Duodenal mucosa (tissue), 2 donors: Measurements from ENCODE around the gene FOCAD.

ENCODE experiments used
- H3K27ac ChIP-seq: one replicate; pipeline ENCODE4 v1.7.0; 2013; ENCODE audit warnings: low read depth, low read length
- H3K27me3 ChIP-seq, 2 donors: one replicate each; pipeline ENCODE4 v1.7.0; 2013; ENCODE audit warnings: low read length in 2 of 2, control low read depth in 1 of 2; ENCODE audit not compliant: insufficient read depth in 2 of 2, control insufficient read depth in 1 of 2
- H3K36me3 ChIP-seq, 2 donors: one replicate each; pipeline ENCODE4 v1.7.0; 2013; ENCODE audit warnings: low read length in 2 of 2, control low read depth in 1 of 2; ENCODE audit not compliant: insufficient read depth in 2 of 2, control insufficient read depth in 1 of 2
- H3K4me1 ChIP-seq, 2 donors: one replicate each; pipeline ENCODE4 v1.7.0; 2013; ENCODE audit warnings: low read length in 2 of 2, control low read depth in 1 of 2; ENCODE audit not compliant: insufficient read depth in 2 of 2, control insufficient read depth in 1 of 2
- H3K4me3 ChIP-seq, 2 donors: one replicate each; pipeline ENCODE4 v1.7.0; 2013; ENCODE audit warnings: low read length in 2 of 2, low read depth in 1 of 2
- H3K9ac ChIP-seq, 2 donors: one replicate each; pipeline ENCODE4 v1.7.0; 2013; ENCODE audit warnings: low read length in 2 of 2, low read depth in 1 of 2
- H3K9me3 ChIP-seq, 2 donors: one replicate each; pipeline ENCODE4 v1.7.0; 2013; ENCODE audit warnings: low read length in 2 of 2, control low read depth in 1 of 2; ENCODE audit not compliant: control insufficient read depth in 1 of 2

Gene FOCAD

GRCh38 chr9:20906326-20906725 lies 222.3 kb downstream of the FOCAD start:
- H3K4me1 ChIP-seq: no peaks in the 10 kb centered on the region
- no peaks in the 10 kb centered on the region for H3K9me3 ChIP-seq
- H3K27ac ChIP-seq: no peak overlapping the region
- H3K27me3 ChIP-seq: no peaks in the 10 kb centered on the region
- no peak overlapping the region for H3K4me3 ChIP-seq
- H3K9ac ChIP-seq: no peak overlapping the region
- no peaks in the 10 kb centered on the region for H3K36me3 ChIP-seq

- no peak overlapping the region for H3K27ac ChIP-seq
- H3K4me1 ChIP-seq: no peaks in the 10 kb centered on the region
- no peaks in the 10 kb centered on the region for H3K27me3 ChIP-seq
- no peak overlapping the region for H3K9ac ChIP-seq
- no peaks in the 10 kb centered on the region for H3K9me3 ChIP-seq
- H3K4me3 ChIP-seq: no peak overlapping the region
- no peaks in the 10 kb centered on the region for H3K36me3 ChIP-seq
These were observed 224.4 kb downstream of the FOCAD start for GRCh38 chr9:20908461-20908860.

DNA sequence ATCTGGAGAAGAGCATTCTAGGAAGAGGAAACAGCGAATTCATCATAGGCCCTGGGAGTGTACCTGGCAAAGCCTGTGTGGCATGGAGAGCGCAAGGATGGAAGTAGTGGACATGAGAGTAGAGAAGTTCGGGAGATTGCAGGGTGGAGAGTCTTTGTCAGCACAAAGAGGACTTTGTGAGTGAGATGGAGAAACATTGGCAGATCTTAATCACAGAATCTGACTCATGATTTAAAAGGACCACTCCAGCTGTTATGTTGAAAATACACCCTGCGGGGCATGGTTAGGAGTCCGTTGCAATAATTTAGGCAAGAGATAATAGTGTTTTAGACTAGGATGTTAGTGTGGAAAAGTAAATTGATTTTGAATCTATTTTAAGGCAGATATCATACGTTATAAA lies 230.5 kb downstream of the FOCAD start:
- Histone ChIP-seq H3K36me3 (peaks cover 0 to 5% of the 10 kb centered on the region in 2 donors), H3K27me3 (no peaks in the 10 kb centered on the region), H3K27ac (no peak overlapping the region), H3K9ac (no peak overlapping the region), H3K9me3 (no peaks in the 10 kb centered on the region), H3K4me3 (no peak overlapping the region), H3K4me1 (no peaks in the 10 kb centered on the region)

GRCh38 chr9:20921362-20921761 lies 237.3 kb downstream of the FOCAD start:
- no peaks in the 10 kb centered on the region for H3K27me3 ChIP-seq
- H3K27ac ChIP-seq: no peak overlapping the region
- H3K4me1 ChIP-seq: no peaks in the 10 kb centered on the region
- H3K9ac ChIP-seq: no peak overlapping the region
- no peak overlapping the region for H3K4me3 ChIP-seq
- H3K9me3 ChIP-seq: no peaks in the 10 kb centered on the region
- H3K36me3 ChIP-seq: peaks cover 0 to 5% of the 10 kb centered on the region in 2 donors

- no peak overlapping the region for H3K9ac ChIP-seq
- H3K4me1 ChIP-seq: no peaks in the 10 kb centered on the region
- no peak overlapping the region for H3K4me3 ChIP-seq
- no peak overlapping the region for H3K27ac ChIP-seq
- H3K27me3 ChIP-seq: no peaks in the 10 kb centered on the region
- no peaks in the 10 kb centered on the region for H3K9me3 ChIP-seq
- H3K36me3 ChIP-seq: no peaks in the 10 kb centered on the region
These were observed 241.4 kb downstream of the FOCAD start for GRCh38 chr9:20925256-20926045.

DNA sequence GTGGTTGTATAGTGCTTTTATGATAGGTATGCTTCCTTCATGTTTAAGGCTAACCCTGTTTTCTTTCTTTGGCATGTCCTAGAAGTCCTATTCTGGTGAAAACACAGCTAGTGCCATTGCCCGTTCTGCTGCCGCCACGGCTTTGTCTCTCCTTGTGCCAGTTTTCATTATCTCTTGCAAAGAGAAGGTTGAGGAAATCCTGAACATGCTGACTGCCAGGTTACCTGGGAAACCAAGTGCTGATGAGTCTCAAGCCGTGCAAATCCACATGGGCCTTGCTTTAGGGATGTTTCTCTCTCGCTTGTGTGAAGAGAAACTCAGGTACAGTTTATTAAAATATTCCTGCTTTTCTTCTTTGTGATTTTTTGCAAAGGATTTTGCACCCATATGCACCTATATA lies 245.2 kb downstream of the FOCAD start:
- Histone ChIP-seq H3K36me3 (peaks cover 0 to 4% of the 10 kb centered on the region in 2 donors), H3K4me1 (no peaks in the 10 kb centered on the region), H3K9me3 (no peaks in the 10 kb centered on the region), H3K27ac (no peak overlapping the region), H3K4me3 (no peak overlapping the region), H3K9ac (no peak overlapping the region), H3K27me3 (no peaks in the 10 kb centered on the region)

DNA sequence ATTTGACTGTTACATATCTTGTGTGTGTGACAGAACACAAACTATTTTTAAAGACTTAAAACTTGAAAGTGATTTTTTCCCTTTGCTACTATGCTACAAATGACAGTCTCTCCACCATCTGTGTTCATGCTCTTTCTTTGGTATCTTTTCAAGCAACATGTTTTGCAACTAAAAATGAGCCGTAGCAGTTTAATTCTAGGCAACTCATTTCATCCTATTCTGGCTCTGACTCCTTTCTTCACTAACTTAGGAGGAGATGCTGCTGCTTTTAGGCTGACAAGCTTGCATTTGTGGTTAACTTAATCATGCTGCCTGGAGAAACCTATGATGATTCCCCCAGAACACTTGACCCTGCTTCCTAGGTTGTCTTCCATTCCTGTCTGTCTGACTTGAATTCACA lies 246.8 kb downstream of the FOCAD start:
- H3K27ac ChIP-seq: no peak overlapping the region
- peaks cover 0 to 4% of the 10 kb centered on the region in 2 donors for H3K36me3 ChIP-seq
- H3K9me3 ChIP-seq: no peaks in the 10 kb centered on the region
- H3K4me1 ChIP-seq: no peaks in the 10 kb centered on the region
- H3K4me3 ChIP-seq: no peak overlapping the region
- no peaks in the 10 kb centered on the region for H3K27me3 ChIP-seq
- H3K9ac ChIP-seq: no peak overlapping the region

GRCh38 chr9:20940447-20941173 lies 256.6 kb downstream of the FOCAD start:
- H3K27me3 ChIP-seq: no peaks in the 10 kb centered on the region
- H3K36me3 ChIP-seq: peaks cover 0 to 4% of the 10 kb centered on the region in 2 donors
- H3K4me1 ChIP-seq: no peaks in the 10 kb centered on the region
- no peaks in the 10 kb centered on the region for H3K9me3 ChIP-seq
- no peak overlapping the region for H3K27ac ChIP-seq
- no peak overlapping the region for H3K9ac ChIP-seq
- H3K4me3 ChIP-seq: no peak overlapping the region

DNA sequence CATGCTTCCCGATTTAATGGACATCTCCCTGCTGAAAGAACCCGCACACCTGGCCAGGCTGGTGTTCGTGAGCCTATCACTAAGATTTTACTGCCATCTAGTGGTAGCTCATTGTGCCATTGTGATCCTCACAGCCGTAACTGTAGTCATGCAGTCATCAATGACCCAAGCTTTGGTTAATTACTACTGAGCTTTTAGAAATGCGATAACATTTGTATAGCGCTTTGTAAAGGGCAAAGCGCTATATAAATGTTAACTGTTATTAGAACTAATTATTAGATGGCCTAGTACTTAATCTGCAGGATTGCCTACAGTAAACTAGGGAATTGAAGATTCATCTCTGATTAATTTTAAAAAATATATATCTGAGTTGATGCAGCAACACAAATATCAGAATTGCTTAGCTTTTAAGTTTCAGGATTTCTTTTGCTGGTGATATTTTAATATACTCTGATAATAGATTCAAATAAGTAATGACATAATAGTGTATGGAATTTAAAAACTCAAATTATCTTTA lies 257.2 kb downstream of the FOCAD start:
- no peaks in the 10 kb centered on the region for H3K9me3 ChIP-seq
- no peaks in the 10 kb centered on the region for H3K27me3 ChIP-seq
- no peak overlapping the region for H3K27ac ChIP-seq
- no peak overlapping the region for H3K4me3 ChIP-seq
- H3K9ac ChIP-seq: no peak overlapping the region
- H3K4me1 ChIP-seq: no peaks in the 10 kb centered on the region
- peaks cover 3 to 4% of the 10 kb centered on the region in 2 donors for H3K36me3 ChIP-seq

GRCh38 chr9:20944507-20944906 lies 260.4 kb downstream of the FOCAD start:
- Histone ChIP-seq H3K4me1 (no peaks in the 10 kb centered on the region), H3K27ac (no peak overlapping the region), H3K9ac (no peak overlapping the region), H3K4me3 (no peak overlapping the region), H3K27me3 (no peaks in the 10 kb centered on the region), H3K9me3 (no peaks in the 10 kb centered on the region), H3K36me3 (peaks cover 4 to 5% of the 10 kb centered on the region in 2 donors)
